Measurements from ENCODE around the gene PFKP.

- TF ChIP-seq POLR2A (IDR thresholded peaks at IDR 0.05; ENCODE audit: low read depth) (no peak), CTCF (IDR thresholded peaks at IDR 0.05) (no peak)
These were observed 99.3 kb downstream of the PFKP start for GRCh38 chr10:3166496-3167290.

All from esophagus muscularis mucosa (tissue), 3 donors.